Measurements from ENCODE around the gene OXT. TPM values are rescaled to one million over a fixed set of nuclear protein-coding genes. Genes with fewer than 3 reads are reported as not detected.
"Not testable (repeated sequence)": the region's sequence is repeated elsewhere in the genome, so short reads cannot be mapped to it uniquely, and the experiment has no call there.

OXT gene
- total RNA-seq, 2 experiments from 2014 or later: 1.0 TPM; not detected in 1

GRCh38 chr20:3106185-3106584 is 34.8 kb downstream of the OXT start:
- Mint-ChIP-seq H3K4me1 (ENCODE audit: low read depth) (peaks cover 15% of the 10 kb centered on the region), H3K4me3 (no peak overlapping the region), H3K27me3 (no peaks in the 10 kb centered on the region), H3K36me3 (no peaks in the 10 kb centered on the region), H3K27ac (no peak overlapping the region), H3K9me3 (no peaks in the 10 kb centered on the region)
- no peak for DNase-seq
- intact Hi-C loops (cut with micrococcal nuclease): no loop called here
- ChIA-PET POLR2A (no interaction called here), CTCF (no interaction called here)

- Mint-ChIP-seq H3K27ac (no peak overlapping the region), H3K4me1 (ENCODE audit: low read depth) (peaks cover 13% of the 10 kb centered on the region), H3K9me3 (no peaks in the 10 kb centered on the region), H3K4me3 (no peak overlapping the region), H3K27me3 (no peaks in the 10 kb centered on the region), H3K36me3 (no peaks in the 10 kb centered on the region)
- intact Hi-C loops (cut with micrococcal nuclease): no loop called here
- no peak for DNase-seq
- ChIA-PET POLR2A (no interaction called here), CTCF (no interaction called here)
These were observed 35.4 kb downstream of the OXT start for GRCh38 chr20:3106658-3107463.

GRCh38 chr20:3107464-3108025 is 36.1 kb downstream of the OXT start:
- no peak overlapping the region for H3K4me3 Mint-ChIP-seq
- no peak overlapping the region for H3K27ac Mint-ChIP-seq
- intact Hi-C loops (cut with micrococcal nuclease): no loop called here
- ChIA-PET CTCF (no interaction called here), POLR2A (no interaction called here)
- peaks cover 6% of the 10 kb centered on the region for H3K4me1 Mint-ChIP-seq (ENCODE audit: low read depth)
- no peaks in the 10 kb centered on the region for H3K9me3 Mint-ChIP-seq
- no peaks in the 10 kb centered on the region for H3K36me3 Mint-ChIP-seq
- H3K27me3 Mint-ChIP-seq: no peaks in the 10 kb centered on the region
- no peak for DNase-seq

GRCh38 chr20:3109350-3110302 is 38.2 kb downstream of the OXT start:
- Mint-ChIP-seq H3K27me3 (no peaks in the 10 kb centered on the region), H3K4me1 (ENCODE audit: low read depth) (no peaks in the 10 kb centered on the region), H3K27ac (no peak overlapping the region), H3K4me3 (no peak overlapping the region), H3K36me3 (peaks cover 10% of the 10 kb centered on the region), H3K9me3 (no peaks in the 10 kb centered on the region)
- intact Hi-C loops (cut with micrococcal nuclease): no loop called here
- DNase-seq: no peak
- CTCF ChIA-PET: interaction anchor here (0.8 kb wide), 1 partner anchor 56 kb away, joined by 5 read pairs; no protein-coding TSS in a partner anchor
- POLR2A ChIA-PET: no interaction called here

- POLR2A ChIA-PET: no interaction called here
These were observed 40.1 kb downstream of the OXT start for GRCh38 chr20:3111507-3111906.

GRCh38 chr20:3111995-3112394 is 40.6 kb downstream of the OXT start:
- CTCF ChIA-PET: no interaction called here
- H3K9me3 Mint-ChIP-seq: no peaks in the 10 kb centered on the region

More at GRCh38 chr20:3111507-3111906, 40.1 kb downstream of the OXT start:
- no peaks in the 10 kb centered on the region for H3K27me3 Mint-ChIP-seq
- peaks cover 11% of the 10 kb centered on the region for H3K36me3 Mint-ChIP-seq
- CTCF ChIA-PET: no interaction called here
- peaks cover 6% of the 10 kb centered on the region for H3K4me1 Mint-ChIP-seq (ENCODE audit: low read depth)
- no peaks in the 10 kb centered on the region for H3K9me3 Mint-ChIP-seq
- no peak overlapping the region for H3K4me3 Mint-ChIP-seq
- no peak for DNase-seq
- H3K27ac Mint-ChIP-seq: no peak overlapping the region
- intact Hi-C loops (cut with micrococcal nuclease): no loop called here

GRCh38 chr20:3115190-3116107 is 44.0 kb downstream of the OXT start:
- ChIA-PET POLR2A (no interaction called here), CTCF (interaction anchor here (0.6 to 4.9 kb wide), 8 partner anchors 13 to 623 kb away, joined by 3 to 46 read pairs (median 4); no protein-coding TSS in a partner anchor)
- Mint-ChIP-seq H3K27ac (no peak overlapping the region), H3K9me3 (no peaks in the 10 kb centered on the region), H3K36me3 (peaks cover 11% of the 10 kb centered on the region), H3K27me3 (no peaks in the 10 kb centered on the region), H3K4me3 (no peak overlapping the region), H3K4me1 (ENCODE audit: low read depth) (peaks cover 7% of the 10 kb centered on the region)
- DNase-seq: peak; percentile 29
- intact Hi-C loops (cut with micrococcal nuclease): loop anchor here (2.0 to 5.0 kb wide), 3 partner anchors 61 to 202 kb away; partner anchors contain the start of gene DDRGK1

More at GRCh38 chr20:3111995-3112394, 40.6 kb downstream of the OXT start:
- DNase-seq: no peak
- H3K4me1 Mint-ChIP-seq (ENCODE audit: low read depth): peaks cover 6% of the 10 kb centered on the region
- POLR2A ChIA-PET: no interaction called here
- no peak overlapping the region for H3K27ac Mint-ChIP-seq
- peaks cover 11% of the 10 kb centered on the region for H3K36me3 Mint-ChIP-seq
- H3K4me3 Mint-ChIP-seq: no peak overlapping the region
- H3K27me3 Mint-ChIP-seq: no peaks in the 10 kb centered on the region
- intact Hi-C loops (cut with micrococcal nuclease): no loop called here

GRCh38 chr20:3116341-3116740 is 44.9 kb downstream of the OXT start:
- no peak for DNase-seq
- Mint-ChIP-seq H3K36me3 (peaks cover 17% of the 10 kb centered on the region), H3K9me3 (no peaks in the 10 kb centered on the region), H3K4me1 (ENCODE audit: low read depth) (peaks cover 16% of the 10 kb centered on the region), H3K27ac (no peak overlapping the region), H3K4me3 (no peak overlapping the region), H3K27me3 (no peaks in the 10 kb centered on the region)
- ChIA-PET CTCF (interaction anchor here (0.7 to 4.9 kb wide), 5 partner anchors 14 to 67 kb away, joined by 3 to 46 read pairs (median 4); no protein-coding TSS in a partner anchor), POLR2A (no interaction called here)
- intact Hi-C loops (cut with micrococcal nuclease): loop anchor here (5.0 kb wide), 2 partner anchors 86 to 201 kb away; partner anchors contain the start of gene DDRGK1

- H3K4me3 Mint-ChIP-seq, POLR2A ChIA-PET, H3K9me3 Mint-ChIP-seq, H3K27ac Mint-ChIP-seq, H3K27me3 Mint-ChIP-seq: not testable (repeated sequence)
- CTCF ChIA-PET: interaction anchor here (0.7 to 4.9 kb wide), 8 partner anchors 11 to 159 kb away, joined by 3 to 46 read pairs (median 4); no protein-coding TSS in a partner anchor
- intact Hi-C loops (cut with micrococcal nuclease): loop anchor here (5.0 kb wide), 2 partner anchors 84 to 199 kb away; partner anchors contain the start of gene DDRGK1
- H3K4me1 Mint-ChIP-seq (ENCODE audit: low read depth): peaks cover 31% of the 10 kb centered on the region
- DNase-seq: peak; percentile 69
- peaks cover 32% of the 10 kb centered on the region for H3K36me3 Mint-ChIP-seq
These were observed 46.5 kb downstream of the OXT start for GRCh38 chr20:3117839-3118379.

GRCh38 chr20:3119044-3119443 is 47.6 kb downstream of the OXT start:
- Mint-ChIP-seq H3K9me3 (peaks cover 13% of the 10 kb centered on the region), H3K27me3 (no peaks in the 10 kb centered on the region), H3K4me1 (ENCODE audit: low read depth) (peaks cover 38% of the 10 kb centered on the region), H3K36me3 (peaks cover 32% of the 10 kb centered on the region), H3K4me3 (no peak overlapping the region), H3K27ac (no peak overlapping the region)
- intact Hi-C loops (cut with micrococcal nuclease): loop anchor here (5.0 kb wide), 2 partner anchors 83 to 198 kb away; partner anchors contain the start of gene DDRGK1
- DNase-seq: no peak
- CTCF ChIA-PET: interaction anchor here (0.7 to 1.3 kb wide), 2 partner anchors 66 to 210 kb away, joined by 3 to 4 read pairs; no protein-coding TSS in a partner anchor
- POLR2A ChIA-PET: no interaction called here
